D721Med (cell line): Measurements from ENCODE around the gene HIF3A.

Experiments
- DNase-seq: peaks from one replicate; pipeline ENCODE4 v3.0.0; 2011; ENCODE audit warnings: low spot score; ENCODE audit not compliant: insufficient read length
- FAIRE-seq: peaks from 2 replicates; lab custom pipeline; 2011; peaks lifted over from hg19 to GRCh38; lab: Jason Lieb, UNC
- TF ChIP-seq, protein P1 (sequence below): IDR thresholded peaks from 2 replicates; pipeline ENCODE4 v1.5.1; 2012; ENCODE audit warnings: mild to moderate bottlenecking, control low read depth; ENCODE audit not compliant: insufficient read depth; ENCODE audit errors: missing control alignments

The HIF3A gene

DNA sequence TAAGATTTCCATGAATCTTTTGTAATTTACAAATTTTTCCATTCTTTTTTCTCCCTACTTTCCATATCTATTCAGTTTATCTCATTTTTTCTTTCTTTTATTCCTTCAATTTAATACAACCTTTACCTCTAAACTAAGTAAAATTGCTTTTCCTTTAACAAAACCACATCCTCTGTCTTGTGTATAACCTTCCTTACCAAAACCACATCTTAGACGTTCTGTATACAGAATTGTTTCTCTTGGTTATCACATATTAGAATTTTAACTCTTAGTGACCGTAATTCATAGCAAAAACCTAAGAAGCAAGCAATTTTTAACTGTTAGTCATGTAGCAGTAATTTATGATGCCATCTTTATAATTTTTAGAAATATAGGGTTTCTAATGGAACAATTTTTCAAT lies 65.1 kb downstream of the HIF3A start:
- FAIRE-seq: no peak
- no peak for DNase-seq
- TF ChIP-seq, protein P1, sequence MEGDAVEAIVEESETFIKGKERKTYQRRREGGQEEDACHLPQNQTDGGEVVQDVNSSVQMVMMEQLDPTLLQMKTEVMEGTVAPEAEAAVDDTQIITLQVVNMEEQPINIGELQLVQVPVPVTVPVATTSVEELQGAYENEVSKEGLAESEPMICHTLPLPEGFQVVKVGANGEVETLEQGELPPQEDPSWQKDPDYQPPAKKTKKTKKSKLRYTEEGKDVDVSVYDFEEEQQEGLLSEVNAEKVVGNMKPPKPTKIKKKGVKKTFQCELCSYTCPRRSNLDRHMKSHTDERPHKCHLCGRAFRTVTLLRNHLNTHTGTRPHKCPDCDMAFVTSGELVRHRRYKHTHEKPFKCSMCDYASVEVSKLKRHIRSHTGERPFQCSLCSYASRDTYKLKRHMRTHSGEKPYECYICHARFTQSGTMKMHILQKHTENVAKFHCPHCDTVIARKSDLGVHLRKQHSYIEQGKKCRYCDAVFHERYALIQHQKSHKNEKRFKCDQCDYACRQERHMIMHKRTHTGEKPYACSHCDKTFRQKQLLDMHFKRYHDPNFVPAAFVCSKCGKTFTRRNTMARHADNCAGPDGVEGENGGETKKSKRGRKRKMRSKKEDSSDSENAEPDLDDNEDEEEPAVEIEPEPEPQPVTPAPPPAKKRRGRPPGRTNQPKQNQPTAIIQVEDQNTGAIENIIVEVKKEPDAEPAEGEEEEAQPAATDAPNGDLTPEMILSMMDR: no peak

DNA sequence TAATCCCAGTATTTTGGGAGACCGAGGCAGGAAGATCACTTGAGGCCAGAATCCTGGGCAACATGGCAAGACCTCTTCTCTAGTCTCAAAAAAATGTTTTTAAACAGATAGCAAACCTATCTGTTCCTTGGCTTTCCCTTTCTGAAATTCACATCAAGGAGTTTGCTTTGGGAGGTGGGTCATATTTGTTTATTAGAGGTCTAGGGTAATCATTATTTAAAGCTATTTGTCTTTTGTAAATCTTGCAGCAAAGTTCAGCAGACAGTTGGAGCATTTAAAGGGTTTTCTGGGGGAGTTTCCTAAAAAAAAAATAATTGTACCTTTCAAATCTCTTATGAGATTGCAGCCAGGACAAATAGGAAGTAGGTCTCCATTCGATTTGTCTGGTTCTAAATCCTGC lies 67.5 kb downstream of the HIF3A start:
- no peak for FAIRE-seq

DNA sequence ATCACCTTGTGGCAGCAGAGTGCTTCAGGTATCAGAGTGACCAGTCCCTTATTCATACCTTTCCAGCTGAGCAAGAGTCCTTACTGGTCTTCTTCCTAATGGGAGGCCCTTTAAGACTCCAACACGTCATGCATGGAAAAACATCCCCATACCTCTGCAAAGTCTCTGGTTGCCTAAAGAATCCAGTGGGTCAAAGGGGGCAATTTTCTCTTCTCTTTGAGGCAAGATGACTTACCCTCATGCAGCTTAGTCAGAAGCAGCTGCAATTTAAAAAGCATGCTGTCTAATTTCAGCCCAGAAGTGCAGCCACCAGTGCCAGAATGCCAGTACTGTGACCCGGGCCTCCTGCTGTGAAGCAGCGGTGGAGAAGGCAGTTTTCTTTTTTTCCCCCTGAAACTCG lies 68.7 kb downstream of the HIF3A start:
- FAIRE-seq: no peak
- no peak for DNase-seq
- TF ChIP-seq, protein P1: no peak

More for the DNA sequence above, 67.5 kb downstream of the HIF3A start:
- no peak for DNase-seq
- TF ChIP-seq, protein P1: no peak

DNA sequence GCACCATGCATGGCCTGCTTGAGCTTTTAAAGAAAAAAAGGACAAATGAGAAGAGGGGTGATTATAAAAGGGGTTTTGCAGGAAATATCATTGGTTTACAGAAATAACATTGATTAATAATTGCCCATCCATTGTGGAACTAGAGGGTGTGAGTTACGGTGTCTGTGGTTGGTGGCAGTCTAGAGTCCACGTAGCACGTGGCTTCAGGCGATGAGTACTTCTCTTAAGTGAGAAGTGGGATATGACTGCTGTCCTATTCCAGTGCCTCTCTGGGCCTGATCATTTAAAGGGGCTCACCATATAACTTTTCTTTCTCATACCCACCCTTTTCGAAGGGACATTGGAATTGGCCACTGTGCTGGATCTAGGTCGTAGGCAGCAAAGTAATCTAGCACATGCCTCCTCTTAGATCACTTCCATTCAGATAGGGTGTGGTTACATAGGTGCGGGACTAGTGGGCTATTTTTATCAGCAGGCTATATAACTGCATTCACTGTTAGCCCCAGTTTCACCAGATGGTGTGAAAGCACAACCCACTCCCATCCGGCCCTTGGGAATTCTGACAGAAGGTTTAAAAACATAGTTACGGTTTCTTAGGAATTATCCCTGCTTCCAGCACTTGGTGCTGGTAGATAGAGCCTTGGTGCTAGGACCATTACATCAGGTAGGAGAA lies 69.9 kb downstream of the HIF3A start:
- DNase-seq (no peak), FAIRE-seq (peak; percentile 35)
- TF ChIP-seq, protein P1: no peak

DNA sequence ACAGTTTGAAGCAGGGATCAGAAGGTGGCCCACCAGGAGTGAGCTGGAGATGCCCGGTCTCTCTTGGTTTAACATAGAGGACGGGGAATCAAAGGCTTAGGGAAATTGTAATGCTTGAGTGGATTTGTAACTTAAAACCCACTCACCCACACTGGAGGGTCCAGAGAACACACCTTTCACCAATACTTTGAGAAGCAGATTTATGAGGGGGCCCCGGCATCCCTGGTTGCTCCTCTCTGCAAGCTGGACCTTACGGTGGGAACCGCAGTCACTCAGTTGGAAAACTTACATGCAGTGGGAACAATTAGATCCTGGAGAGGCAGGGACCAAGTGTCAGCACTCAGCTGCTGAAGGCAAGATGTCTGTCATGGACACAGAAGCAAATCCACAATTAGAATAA lies 70.6 kb downstream of the HIF3A start:
- DNase-seq: no peak
- FAIRE-seq: no peak
- TF ChIP-seq, protein P1: no peak

DNA sequence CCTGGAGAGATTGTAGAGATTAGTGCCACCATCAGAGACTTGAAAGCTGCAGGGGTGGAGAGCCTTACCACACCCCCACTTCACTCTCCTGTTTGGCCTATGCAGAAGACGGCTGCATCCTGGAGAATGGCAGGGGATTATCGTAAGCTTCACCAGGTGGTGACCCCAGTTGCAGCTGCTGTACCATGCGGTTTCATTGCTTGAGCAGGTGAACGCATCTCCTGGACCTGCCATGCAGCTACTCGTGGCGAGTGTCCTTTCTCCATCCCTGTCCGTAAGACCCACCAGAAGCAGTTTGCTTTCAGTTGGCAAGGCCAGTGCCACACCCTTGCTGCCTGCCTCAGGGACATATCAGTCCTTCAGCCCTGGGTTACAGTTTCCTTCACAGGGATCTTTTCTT lies 71.3 kb downstream of the HIF3A start:
- DNase-seq (peak; percentile 58), FAIRE-seq (no peak)
- TF ChIP-seq, protein P1: no peak

DNA sequence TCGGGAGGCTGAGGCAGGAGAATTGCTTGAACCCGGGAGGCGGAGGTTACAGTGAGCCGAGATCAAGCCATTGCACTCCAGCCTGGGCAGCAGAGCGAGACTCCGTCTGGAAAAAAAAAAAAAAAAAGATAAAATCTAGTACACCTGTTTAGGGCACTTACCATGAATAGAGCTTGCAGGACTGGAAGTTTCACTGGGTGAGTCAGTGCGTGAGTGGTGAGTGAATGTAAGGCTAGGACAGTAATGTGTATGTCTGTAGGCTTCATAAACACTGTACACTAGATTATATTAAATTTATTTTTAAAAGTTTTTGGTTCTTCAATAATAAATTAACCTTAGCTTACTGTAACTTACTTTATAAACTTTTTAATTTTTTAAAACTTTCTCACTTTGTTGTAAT lies 73.0 kb downstream of the HIF3A start:
- TF ChIP-seq, protein P1: no peak
- DNase-seq: no peak
- FAIRE-seq: no peak
